Panc1 (cell line): Measurements from ENCODE around the gene MAPT.

Experiments used
- CTCF ChIP-seq: fragments of 450-650 bp; IDR thresholded peaks from 2 replicates; pipeline ENCODE4 v1.5.1; 2017; ENCODE audit warnings: mild to moderate bottlenecking
- POLR2AphosphoS5 ChIP-seq: IDR thresholded peaks from 2 replicates; pipeline ENCODE4 v1.6.1; 2012; ENCODE audit warnings: mild to moderate bottlenecking, low read depth, low read length, moderate library complexity
- SIN3A ChIP-seq: IDR thresholded peaks from 2 replicates; pipeline ENCODE4 v1.6.1; 2012; ENCODE audit warnings: low read depth, mild to moderate bottlenecking, low read length, moderate library complexity, borderline replicate concordance; ENCODE audit not compliant: insufficient read depth

- TF ChIP-seq CTCF (no peak), SIN3A (no peak), POLR2AphosphoS5 (no peak)
Measured at GRCh38 chr17:45910667-45911066, 16.3 kb downstream of the MAPT start.
